ENCODE measurements around the gene PSPN.
"Not testable (repeated sequence)": the region's sequence is repeated elsewhere in the genome, so short reads cannot be mapped to it uniquely, and the experiment has no call there.

Gene PSPN

GRCh38 chr19:6402837-6403608, 27.3 kb upstream of the PSPN start:
- in situ Hi-C loops (cut with MboI; ENCODE audit: low sequenced_read_pairs) = no loop called here

- in situ Hi-C loops (cut with MboI; ENCODE audit: low sequenced_read_pairs) = no loop called here
Observed at GRCh38 chr19:6402058-6402457, 26.3 kb upstream of the PSPN start.

DNA sequence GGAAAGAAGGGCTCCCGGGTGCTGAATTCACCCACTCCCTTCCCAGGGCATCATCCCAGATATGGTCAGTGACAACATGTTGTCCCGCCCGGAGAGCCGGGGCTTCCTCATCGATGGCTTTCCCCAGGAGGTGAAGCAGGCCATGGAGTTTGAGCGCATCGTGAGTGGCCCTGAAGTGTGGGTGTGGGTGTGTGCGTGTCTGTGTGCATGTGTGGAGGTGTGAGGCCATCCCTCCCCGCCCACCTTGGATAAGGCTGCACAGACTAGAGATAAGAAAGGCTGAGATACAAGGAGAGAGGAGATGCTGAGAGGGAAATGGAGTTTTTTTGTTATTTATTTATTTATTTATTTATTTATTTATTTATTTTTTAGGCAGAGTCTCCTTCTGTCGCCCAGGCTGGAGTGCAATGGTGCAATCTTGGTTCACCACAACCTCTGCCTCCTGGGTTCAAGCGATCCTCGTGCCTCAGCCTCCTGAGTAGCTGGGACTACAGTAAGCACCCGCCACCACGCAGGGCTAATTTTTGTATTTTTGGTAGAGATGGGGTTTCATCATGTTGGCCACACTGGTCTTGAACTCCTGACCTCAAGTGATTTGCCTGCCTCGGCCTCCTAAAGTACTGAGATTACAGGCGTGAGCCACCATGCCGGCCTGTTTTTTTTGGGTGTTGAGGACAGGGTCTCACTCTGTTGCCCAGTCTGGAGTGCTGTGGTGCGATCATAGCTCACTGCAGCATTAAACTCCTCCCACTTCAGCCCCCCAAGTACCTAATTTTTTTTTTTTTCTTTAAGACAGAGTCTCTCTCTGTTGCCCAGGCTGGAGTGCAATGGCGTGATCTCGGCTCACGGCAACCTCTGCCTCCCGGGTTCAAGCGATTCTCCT, 24.6 kb upstream of the PSPN start:
- in situ Hi-C loops (cut with MboI; ENCODE audit: low sequenced_read_pairs) = not testable (repeated sequence)

DNA sequence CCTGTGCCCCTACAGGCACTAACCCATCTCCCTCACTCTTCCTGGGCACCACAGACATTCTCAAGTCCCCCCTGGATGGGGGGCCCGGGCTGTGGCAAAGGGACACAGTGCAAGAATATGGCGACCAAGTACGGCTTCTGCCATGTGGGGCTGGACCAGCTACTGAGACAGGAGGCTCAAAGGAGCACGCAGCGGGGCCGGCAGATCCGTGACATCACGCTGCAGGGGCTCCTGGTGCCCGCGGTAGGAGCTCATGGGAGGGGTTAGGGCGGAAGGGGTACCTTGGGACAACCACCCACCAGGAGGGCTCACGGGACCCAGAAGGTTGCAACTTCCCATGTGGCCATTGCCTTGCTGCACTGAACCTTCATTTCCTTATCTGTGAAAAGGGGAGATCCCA, 20.6 kb upstream of the PSPN start:
- in situ Hi-C loops (cut with MboI; ENCODE audit: low sequenced_read_pairs) = no loop called here

DNA sequence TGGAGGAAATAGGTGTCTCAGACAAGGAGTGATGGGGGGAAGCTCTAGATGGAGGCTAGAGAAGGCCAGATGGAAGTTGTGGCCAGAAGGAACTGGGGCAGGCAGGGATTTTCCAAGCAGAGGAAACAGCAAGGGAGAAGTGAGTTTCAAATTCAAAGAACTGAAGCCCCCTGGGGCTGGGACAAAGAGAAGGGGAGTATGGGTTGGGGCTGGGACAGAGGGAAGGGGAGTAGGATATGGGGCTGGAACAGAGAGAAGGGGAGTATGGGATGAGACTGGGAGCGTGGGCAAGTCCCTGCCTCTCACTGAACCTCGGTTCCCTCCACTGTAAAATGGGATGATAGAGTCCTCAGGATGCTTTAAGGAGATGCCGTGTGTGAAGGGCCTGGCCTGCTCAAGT, 19.1 kb upstream of the PSPN start:
- in situ Hi-C loops (cut with MboI; ENCODE audit: low sequenced_read_pairs) = no loop called here

- in situ Hi-C loops (cut with MboI; ENCODE audit: low sequenced_read_pairs) = no loop called here
Observed at GRCh38 chr19:6393983-6394412, 18.3 kb upstream of the PSPN start.

- in situ Hi-C loops (cut with MboI; ENCODE audit: low sequenced_read_pairs) = no loop called here
Observed at GRCh38 chr19:6393074-6393982, 17.6 kb upstream of the PSPN start, which contains the start of gene GTF2F1. GTF2F1 (minus strand) TSS chr19:6393164; CDS start chr19:6392995, 169 bp downstream.

DNA sequence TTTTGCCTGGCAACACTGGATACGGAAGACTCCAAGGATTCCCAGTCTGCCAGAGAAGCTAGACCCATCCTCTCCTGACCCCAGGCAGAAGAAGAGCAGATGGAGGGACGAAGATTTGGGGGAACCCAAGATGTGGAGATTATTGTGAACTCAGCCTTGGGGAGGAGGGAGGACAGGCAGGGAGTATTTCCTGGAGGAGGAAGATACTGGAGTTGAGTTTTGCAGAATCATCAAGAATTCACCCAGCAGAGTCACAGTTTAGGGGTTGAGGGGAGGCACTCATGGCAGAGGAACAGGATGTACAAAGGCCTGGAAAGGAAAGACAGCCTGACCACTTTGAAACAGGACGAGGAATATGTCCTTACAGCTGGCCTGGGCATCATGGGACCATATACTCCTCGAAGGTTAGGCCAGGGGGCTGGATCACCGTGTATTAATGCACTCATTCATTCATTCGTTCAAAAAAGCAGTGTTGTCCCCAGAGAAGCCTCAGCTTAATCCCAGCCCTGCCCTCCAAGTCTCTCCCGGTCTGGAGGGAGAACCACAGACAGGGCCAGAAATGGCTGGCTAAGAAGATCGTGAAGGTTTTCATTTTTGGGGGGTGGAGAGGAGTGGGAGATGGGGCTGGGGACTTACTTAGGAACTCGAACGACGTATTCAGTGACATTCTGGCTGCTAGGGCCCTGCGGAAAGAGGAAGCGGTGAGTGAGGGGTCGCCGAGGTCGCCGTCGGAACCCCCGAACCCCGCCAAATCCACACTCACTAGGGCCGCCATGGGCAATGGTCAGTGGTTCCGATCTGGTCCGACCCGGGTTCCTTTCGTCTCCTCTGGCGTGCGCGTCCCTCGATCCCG, 16.7 kb upstream of the PSPN start:
- in situ Hi-C loops (cut with MboI; ENCODE audit: low sequenced_read_pairs) = no loop called here

GRCh38 chr19:6387372-6387771, 11.6 kb upstream of the PSPN start:
- in situ Hi-C loops (cut with MboI; ENCODE audit: low sequenced_read_pairs) = no loop called here

DNA sequence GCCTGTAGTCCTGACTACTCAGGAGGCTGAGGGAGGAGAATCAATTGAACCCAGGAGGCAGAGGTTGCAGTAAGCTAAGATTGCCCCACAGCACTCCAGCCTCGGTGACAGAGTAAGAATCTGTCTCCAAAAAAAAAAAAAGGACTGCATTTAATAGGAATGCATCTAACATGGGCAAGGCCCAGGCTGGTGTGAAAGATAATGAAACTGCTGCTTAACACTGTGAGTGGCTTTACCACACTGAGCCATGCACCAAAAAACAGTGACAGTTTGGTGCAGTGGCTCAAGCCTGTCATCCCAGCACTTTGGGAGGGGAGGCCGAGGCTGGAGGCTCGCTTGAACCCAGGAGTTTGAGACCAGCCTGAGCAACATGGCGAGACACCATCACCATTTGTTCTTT, 8.6 kb upstream of the PSPN start:
- in situ Hi-C loops (cut with MboI; ENCODE audit: low sequenced_read_pairs) = no loop called here

DNA sequence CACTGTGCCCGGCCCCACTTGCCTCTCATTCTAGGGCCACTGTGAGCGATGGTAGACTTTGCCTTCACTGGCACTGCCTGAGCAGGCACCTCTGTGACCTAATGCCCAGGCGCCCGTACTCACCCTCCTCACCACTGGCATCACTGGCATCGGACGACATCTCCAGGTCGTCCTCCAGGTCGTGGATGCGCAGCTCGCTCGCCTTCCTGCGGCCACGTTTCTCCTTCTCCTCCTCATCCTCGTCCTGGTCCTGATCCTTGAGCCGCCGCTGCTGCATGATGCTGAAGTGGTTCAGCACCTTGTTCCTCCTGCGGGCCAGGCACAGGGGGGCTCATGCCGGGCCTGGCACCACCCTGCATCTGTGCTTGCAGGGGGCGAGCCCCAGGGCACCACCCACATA, 7.5 kb upstream of the PSPN start:
- in situ Hi-C loops (cut with MboI; ENCODE audit: low sequenced_read_pairs) = no loop called here

DNA sequence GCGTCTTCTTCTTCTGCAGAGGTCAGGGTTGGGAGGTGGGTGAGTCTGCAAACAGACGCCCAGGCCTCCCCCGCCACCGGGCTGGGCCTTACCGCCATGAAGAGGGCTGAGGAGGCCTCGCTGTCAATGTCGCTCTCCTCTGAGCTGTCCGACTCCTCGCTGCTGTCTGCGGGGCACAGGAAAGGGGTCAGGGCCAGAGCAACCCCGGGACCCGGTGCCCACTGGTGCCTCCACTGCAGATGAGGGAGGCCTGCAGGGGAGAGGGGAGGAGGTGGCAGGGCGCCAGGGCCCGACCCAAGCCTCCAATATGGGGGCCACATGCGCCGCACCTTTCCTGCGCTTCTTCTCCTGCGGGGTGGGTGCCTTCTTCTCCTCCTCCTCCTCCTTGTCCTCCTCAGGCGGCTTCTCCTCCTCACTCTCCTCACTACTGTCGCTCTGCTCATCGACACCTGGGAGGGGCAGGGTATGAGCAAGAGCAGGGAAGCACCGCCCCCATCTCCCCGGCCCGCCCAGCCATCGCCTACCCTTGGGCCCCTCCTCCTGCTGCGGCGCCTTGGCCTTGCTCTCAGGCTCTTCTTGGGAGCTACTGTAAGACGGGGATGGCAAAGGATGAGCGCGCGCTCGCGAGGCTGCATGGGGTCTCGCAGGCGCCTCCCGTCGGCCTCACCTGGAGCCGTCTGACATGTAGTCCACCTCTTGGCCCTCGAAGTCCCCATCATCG, 5.5 kb upstream of the PSPN start:
- in situ Hi-C loops (cut with MboI; ENCODE audit: low sequenced_read_pairs) = no loop called here

- in situ Hi-C loops (cut with MboI; ENCODE audit: low sequenced_read_pairs) = no loop called here
Observed at GRCh38 chr19:6379744-6380143, 4.0 kb upstream of the PSPN start.

DNA sequence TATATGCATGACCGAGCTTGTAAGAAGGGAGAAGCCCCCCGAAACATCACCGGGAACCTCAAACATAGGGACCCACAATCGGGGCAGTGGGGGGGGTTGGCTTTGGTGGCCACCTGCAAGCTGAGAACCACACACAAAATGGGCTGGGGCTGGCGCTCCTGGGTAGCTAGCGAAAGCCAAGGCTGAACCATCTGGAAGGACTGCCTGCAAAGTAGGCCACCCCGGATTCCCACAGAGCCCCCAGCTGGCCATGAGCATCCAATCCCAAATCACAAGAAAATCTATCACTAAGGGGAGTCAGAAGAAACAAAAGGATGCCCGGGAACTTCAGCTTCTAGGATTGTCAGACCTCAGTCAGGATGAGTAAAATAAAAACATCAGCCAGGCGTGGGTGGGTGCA, 2.8 kb upstream of the PSPN start:
- in situ Hi-C loops (cut with MboI; ENCODE audit: low sequenced_read_pairs) = no loop called here

DNA sequence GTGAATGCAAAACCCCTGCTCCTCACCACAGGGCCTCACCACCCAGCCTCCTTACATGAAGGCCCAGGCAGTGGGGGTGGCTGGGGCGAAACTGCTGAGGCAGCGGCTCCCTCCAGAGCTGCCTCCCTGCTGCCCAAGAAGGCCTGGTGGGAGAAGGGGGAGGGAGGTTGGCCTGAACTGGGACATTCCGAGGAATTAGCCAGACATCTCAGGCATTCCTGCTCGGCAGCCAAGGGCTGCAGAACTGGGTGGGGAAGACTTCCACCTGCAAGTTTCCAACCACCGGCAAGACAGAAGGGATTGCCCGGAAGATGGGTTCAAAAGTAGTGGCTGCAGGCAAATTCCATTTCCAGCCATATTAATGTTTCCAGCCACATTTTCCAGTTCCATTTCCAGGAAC, 2.3 kb upstream of the PSPN start:
- in situ Hi-C loops (cut with MboI; ENCODE audit: low sequenced_read_pairs) = no loop called here

GRCh38 chr19:6376512-6377190, 918 bp upstream of the PSPN start:
- in situ Hi-C loops (cut with MboI; ENCODE audit: low sequenced_read_pairs) = no loop called here

- in situ Hi-C loops (cut with MboI; ENCODE audit: low sequenced_read_pairs) = no loop called here
Observed at GRCh38 chr19:6374711-6375410, 872 bp downstream of the PSPN start.

- in situ Hi-C loops (cut with MboI; ENCODE audit: low sequenced_read_pairs) = no loop called here
Observed at GRCh38 chr19:6374161-6374709, 1.5 kb downstream of the PSPN start.

Measured in HL-60/S4 treated with retinoic acid at 250 ng/mL for 4 days and 3 days (cell line).